Colonic mucosa (tissue), 4 donors: Measurements from ENCODE around the gene ASPHD2. TPM values are rescaled to one million over a fixed set of nuclear protein-coding genes. Genes with fewer than 3 reads are reported as not detected.

Experiments used
- DNase-seq: peaks from one replicate; pipeline ENCODE4 v3.0.0-alpha.2; 2020
- H3K27ac ChIP-seq: fragments of 200-600 bp; one replicate; pipeline ENCODE4 v1.8.0; 2021
- H3K27me3 ChIP-seq: fragments of 200-600 bp; one replicate; pipeline ENCODE4 v1.8.0; 2021
- H3K36me3 ChIP-seq: fragments of 200-600 bp; one replicate; pipeline ENCODE4 v1.8.0; 2021
- H3K4me1 ChIP-seq: fragments of 200-600 bp; one replicate; pipeline ENCODE4 v1.8.0; 2021; ENCODE audit warnings: mild to moderate bottlenecking
- H3K4me3 ChIP-seq: fragments of 200-600 bp; one replicate; pipeline ENCODE4 v1.8.0; 2021
- H3K9ac ChIP-seq, 2 donors: one replicate each; pipeline ENCODE4 v1.7.0; 2013; ENCODE audit warnings: control low read depth in 2 of 2, low read depth in 2 of 2, low read length in 2 of 2
- H3K9me3 ChIP-seq: fragments of 200-600 bp; one replicate; pipeline ENCODE4 v1.8.0; 2021
- CTCF ChIP-seq: fragments of 200-600 bp; IDR thresholded peaks from one replicate; pipeline ENCODE4 v1.8.0; 2022; ENCODE audit warnings: antibody characterized with exemption, mild to moderate bottlenecking
- intact Hi-C: fragments of 100-400 bp; cut with DNase I; formaldehyde crosslinking; loops from one replicate; pipeline ENCODE4 v1.14.1; 2022
- total RNA-seq, 2 donors: library from RNA; stranded (reverse); fragmentation: NEBNext Ultra II Directional in 1 of 2; extraction: Animal tissue kit (Norgen Biotek cat#: 25700) in 1 of 2; gene quantifications; one replicate each; pipeline ENCODE4 v1.2.1, GENCODE V29; 2021
- donor health status: healthy.
- donor health status: DM: no; HTN: no; CAD: no.
- donor health status: DM: no; HTN: no; CAD: no.

The ASPHD2 gene
- total RNA-seq, 2 donors from 2014 or later = 3.8 to 4.3 TPM

DNA sequence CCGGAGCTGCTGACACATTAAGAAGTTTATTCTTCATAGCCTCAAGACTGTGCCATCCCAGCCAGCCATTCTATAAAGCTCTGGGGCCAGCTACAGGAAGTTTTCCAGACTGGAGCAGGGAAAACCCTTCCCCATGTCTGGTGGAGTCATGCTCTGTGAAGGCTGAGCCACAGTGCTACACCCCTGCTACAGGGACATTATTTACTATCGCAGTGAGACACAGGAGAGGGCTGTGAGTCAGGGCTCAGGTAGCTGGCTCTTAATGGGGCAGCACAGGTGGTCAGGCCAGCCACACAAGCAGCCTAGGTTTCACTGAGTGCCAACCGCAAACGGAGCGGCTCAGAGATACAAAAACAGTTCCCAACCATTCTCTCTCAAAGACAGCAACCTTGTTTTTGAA lies 42.5 kb downstream of the ASPHD2 start:
- Histone ChIP-seq H3K36me3 (peaks cover 17% of the 10 kb centered on the region), H3K4me3 (no peak overlapping the region), H3K4me1 (no peaks in the 10 kb centered on the region), H3K27me3 (no peaks in the 10 kb centered on the region), H3K9ac (no peak overlapping the region), H3K27ac (no peak overlapping the region), H3K9me3 (no peaks in the 10 kb centered on the region)
- intact Hi-C loops = no loop called here
- TF ChIP-seq CTCF = no peak
- DNase-seq = no peak

DNA sequence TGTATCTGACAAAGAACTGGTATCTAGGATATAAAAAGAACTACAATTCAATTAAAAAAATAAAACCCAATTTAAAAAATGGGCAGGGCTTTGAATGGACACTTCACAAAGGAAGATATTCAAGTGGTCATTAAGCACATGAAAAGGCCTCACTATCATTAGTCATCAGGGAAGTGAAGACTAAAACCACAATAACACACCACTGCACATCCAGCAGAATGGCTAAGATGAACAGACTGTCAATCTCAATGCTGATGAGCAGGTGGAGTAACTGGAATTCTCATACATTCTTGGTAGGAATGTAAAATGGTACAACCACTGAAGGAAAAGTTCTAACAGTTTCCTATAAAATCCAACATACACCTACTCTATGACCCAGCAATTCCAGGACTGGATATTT lies 45.6 kb downstream of the ASPHD2 start:
- Histone ChIP-seq H3K27ac (no peak overlapping the region), H3K4me3 (no peak overlapping the region), H3K4me1 (no peaks in the 10 kb centered on the region), H3K27me3 (no peaks in the 10 kb centered on the region), H3K36me3 (peaks cover 17% of the 10 kb centered on the region), H3K9me3 (no peaks in the 10 kb centered on the region), H3K9ac (no peak overlapping the region)
- DNase-seq = no peak
- no peak for TF ChIP-seq CTCF
- intact Hi-C loops = no loop called here

DNA sequence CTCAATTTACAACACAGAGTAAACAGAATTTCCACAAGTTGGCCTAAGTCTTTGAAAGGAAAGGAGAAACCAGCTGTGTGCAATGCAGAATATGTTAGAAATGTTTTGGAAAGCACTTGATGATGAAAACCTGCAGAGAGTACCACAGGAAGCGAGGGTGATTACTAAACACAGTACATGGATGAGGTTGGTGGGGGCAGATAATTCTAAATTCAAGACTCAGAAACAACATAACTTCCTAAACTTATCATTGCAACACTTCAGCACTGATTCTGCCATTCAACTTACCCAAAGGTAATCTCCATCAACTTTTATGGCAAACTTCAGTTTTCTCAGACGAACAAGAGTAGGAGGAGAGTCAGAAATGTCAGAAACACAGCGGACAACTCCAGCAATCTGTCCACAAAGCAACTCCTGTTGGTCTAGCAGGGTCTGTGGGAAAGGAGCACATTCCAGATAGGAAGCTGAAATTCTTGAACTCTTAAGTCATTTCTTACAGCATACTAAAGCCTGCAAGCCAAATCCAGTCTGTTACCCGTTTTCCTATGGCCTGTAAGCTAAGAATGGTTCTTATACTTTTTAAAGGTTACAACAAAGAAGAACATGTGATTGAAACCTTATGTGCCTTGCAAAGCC lies 47.8 kb downstream of the ASPHD2 start:
- Histone ChIP-seq H3K9ac (no peak overlapping the region), H3K27me3 (no peaks in the 10 kb centered on the region), H3K4me3 (no peak overlapping the region), H3K4me1 (peaks cover 9% of the 10 kb centered on the region), H3K27ac (no peak overlapping the region), H3K9me3 (no peaks in the 10 kb centered on the region), H3K36me3 (peaks cover 6% of the 10 kb centered on the region)
- intact Hi-C loops = no loop called here
- no peak for TF ChIP-seq CTCF
- DNase-seq = no peak

DNA sequence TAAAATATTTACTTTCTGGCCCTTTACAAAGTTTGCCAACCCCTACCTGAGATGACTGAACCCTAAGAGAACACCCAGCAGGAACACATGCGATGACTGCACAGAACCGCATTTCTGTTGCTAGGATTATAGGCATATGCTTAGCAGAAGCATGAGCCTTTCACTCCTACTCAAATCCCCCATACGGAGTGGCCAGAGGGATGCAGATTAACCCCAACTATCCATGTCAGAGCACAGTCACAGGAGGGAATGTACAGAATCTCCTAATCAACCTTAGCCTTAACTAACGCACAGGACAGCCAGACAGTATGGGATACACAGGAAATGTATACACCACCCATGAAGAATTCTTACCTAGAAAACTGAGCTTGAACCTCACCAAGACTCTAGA lies 48.3 kb downstream of the ASPHD2 start:
- no peak for TF ChIP-seq CTCF
- peaks cover 9% of the 10 kb centered on the region for H3K4me1 ChIP-seq
- no peak overlapping the region for H3K9ac ChIP-seq
- DNase-seq = no peak
- no peaks in the 10 kb centered on the region for H3K27me3 ChIP-seq
- no peak overlapping the region for H3K4me3 ChIP-seq
- no peaks in the 10 kb centered on the region for H3K9me3 ChIP-seq
- intact Hi-C loops = no loop called here
- H3K36me3 ChIP-seq = peaks cover 4% of the 10 kb centered on the region
- no peak overlapping the region for H3K27ac ChIP-seq

DNA sequence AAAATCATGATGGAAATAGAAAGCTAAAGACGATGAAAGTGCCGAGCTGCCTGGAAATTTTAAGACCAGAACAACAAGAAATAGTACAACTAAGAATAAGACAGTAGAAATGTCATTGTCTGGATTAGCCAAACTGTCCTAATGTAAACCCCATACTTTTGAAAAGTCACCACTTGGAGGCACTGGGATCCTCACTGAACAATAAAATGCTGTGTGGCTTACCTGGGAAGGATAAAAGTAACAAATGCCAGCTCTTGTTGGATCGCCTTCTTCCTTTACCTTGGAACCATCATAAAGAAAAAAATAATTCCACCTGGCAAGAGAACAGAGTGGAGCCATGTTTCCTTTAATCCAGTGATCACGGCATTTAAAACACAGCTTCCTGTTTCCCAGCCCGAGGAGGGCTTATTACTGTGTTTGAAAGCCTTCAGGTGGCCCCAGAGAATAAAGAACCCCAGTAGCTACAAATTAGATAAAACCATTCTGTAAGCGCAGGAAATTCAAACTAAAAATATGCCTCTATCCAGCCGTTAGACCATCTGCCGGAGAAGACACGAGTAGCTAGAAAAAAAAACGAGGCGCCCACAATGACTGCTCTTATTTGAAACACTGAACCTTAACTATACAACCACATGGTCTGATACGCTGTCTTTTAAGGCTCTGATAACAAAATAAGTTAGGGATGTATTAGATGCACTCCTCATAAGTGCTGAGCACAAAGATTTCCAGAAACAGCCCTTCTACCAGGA lies 50.2 kb downstream of the ASPHD2 start:
- intact Hi-C loops = no loop called here
- no peaks in the 10 kb centered on the region for H3K27me3 ChIP-seq
- peak overlapping the region; percentile 17 for H3K4me3 ChIP-seq
- H3K36me3 ChIP-seq = no peaks in the 10 kb centered on the region
- DNase-seq = no peak
- H3K9me3 ChIP-seq = no peaks in the 10 kb centered on the region
- peaks cover 9% of the 10 kb centered on the region for H3K4me1 ChIP-seq
- no peak for TF ChIP-seq CTCF
- peak overlapping the region; percentile 71 for H3K27ac ChIP-seq
- peak overlapping the region; percentile 1 to 15 for H3K9ac ChIP-seq
